CD4-positive, alpha-beta T cell treated with Interleukin-12 subunit alpha and Interleukin-12 subunit beta, for 1 hour (primary cell): Measurements from ENCODE around the gene PRKACB.
A peak's percentile ranks its signal among the peaks of the same experiment; 100 is the strongest.
"Not testable (repeated sequence)": the region's sequence is repeated elsewhere in the genome, so short reads cannot be mapped to it uniquely, and the experiment has no call there.

Experiments used
- DNase-seq: peaks from one replicate; pipeline ENCODE4 v3.0.0-alpha.2; 2020

PRKACB gene

GRCh38 chr1:84143796-84144565 lies at the start of gene PRKACB:
PRKACB (plus strand) TSS chr1:84144271; CDS start chr1:84144362, 91 bp downstream.
- DNase-seq: peak; percentile 71

- DNase-seq: no peak
These were observed 48.8 kb upstream of the PRKACB start for GRCh38 chr1:84095308-84095707.

- no peak for DNase-seq
These were observed 47.9 kb upstream of the PRKACB start for GRCh38 chr1:84096176-84096575.

GRCh38 chr1:84101204-84101603 lies 42.9 kb upstream of the PRKACB start:
- no peak for DNase-seq

GRCh38 chr1:84103197-84103992 lies 40.7 kb upstream of the PRKACB start:
- no peak for DNase-seq

- DNase-seq: not testable (repeated sequence)
These were observed 36.5 kb upstream of the PRKACB start for GRCh38 chr1:84107538-84107937.

GRCh38 chr1:84107955-84108354 lies 36.1 kb upstream of the PRKACB start:
- DNase-seq: no peak

GRCh38 chr1:84108900-84109578 lies 35.0 kb upstream of the PRKACB start:
- no peak for DNase-seq

GRCh38 chr1:84110629-84111028 lies 33.4 kb upstream of the PRKACB start:
- DNase-seq: no peak

- no peak for DNase-seq
These were observed 27.5 kb upstream of the PRKACB start for GRCh38 chr1:84116558-84116957.

GRCh38 chr1:84117868-84118267 lies 26.2 kb upstream of the PRKACB start:
- no peak for DNase-seq

- no peak for DNase-seq
These were observed 22.7 kb upstream of the PRKACB start for GRCh38 chr1:84121360-84121759.

GRCh38 chr1:84122780-84123382 lies 21.2 kb upstream of the PRKACB start:
- DNase-seq: peak; percentile 62

GRCh38 chr1:84133479-84133878 lies 10.6 kb upstream of the PRKACB start:
- no peak for DNase-seq

GRCh38 chr1:84135341-84135740 lies 8.7 kb upstream of the PRKACB start:
- DNase-seq: no peak

- DNase-seq: peak; percentile 45
These were observed 2.7 kb upstream of the PRKACB start for GRCh38 chr1:84141182-84142003.

GRCh38 chr1:84145068-84145467 lies 997 bp downstream of the PRKACB start:
- peak; percentile 58 for DNase-seq

- DNase-seq: peak; percentile 33
These were observed 2.5 kb downstream of the PRKACB start for GRCh38 chr1:84146411-84147032.

GRCh38 chr1:84148758-84149157 lies 4.7 kb downstream of the PRKACB start:
- DNase-seq: no peak

- DNase-seq: no peak
These were observed 8.6 kb downstream of the PRKACB start for GRCh38 chr1:84152649-84153056.

- no peak for DNase-seq
These were observed 11.4 kb downstream of the PRKACB start for GRCh38 chr1:84155517-84155916.

- DNase-seq: no peak
These were observed 12.1 kb downstream of the PRKACB start for GRCh38 chr1:84156210-84156621.
